Esophagus squamous epithelium (tissue), 5 donors: ENCODE measurements around the gene SLC46A2. TPM values are rescaled to one million over a fixed set of nuclear protein-coding genes. Genes with fewer than 3 reads are reported as not detected.

ENCODE experiments used
- DNase-seq: peaks from one replicate; lab custom pipeline; 2025; lab: John Stamatoyannopoulos, UW
- H3K27ac ChIP-seq, 4 donors: fragments of 200-600 bp; sonication (generic); one replicate each; pipeline ENCODE4 v1.5.1; 2016 to 2019; ENCODE audit warnings: mild to moderate bottlenecking in 1 of 4
- H3K27me3 ChIP-seq, 4 donors: fragments of 200-600 bp; sonication (generic); 1 replicate in 3 of 4; 2 replicates in 1 of 4; pipeline versions ENCODE4 v1.5.1 to v1.6.0; 2017 to 2021; ENCODE audit warnings: antibody characterized with exemption in 1 of 4
- H3K36me3 ChIP-seq, 3 donors: fragments of 200-600 bp; sonication (generic); one replicate each; pipeline ENCODE4 v1.5.1; 2016 to 2019
- H3K4me1 ChIP-seq, 3 donors: fragments of 200-600 bp; sonication (generic); one replicate each; pipeline ENCODE4 v1.5.1; 2017 to 2019
- H3K4me3 ChIP-seq, 4 donors: fragments of 200-600 bp; sonication (generic); 1 replicate in 3 of 4; 2 replicates in 1 of 4; pipeline ENCODE4 v1.5.1; 2016 to 2019; ENCODE audit warnings: mild to moderate bottlenecking in 2 of 4, moderate library complexity in 1 of 4
- H3K9me3 ChIP-seq, 3 donors: fragments of 200-600 bp; sonication (generic); one replicate each; pipeline ENCODE4 v1.5.1; 2016 to 2019
- CTCF ChIP-seq, 6 experiments: fragments of 450-650 bp in 4 of 6; fragments of 200-600 bp in 2 of 6; sonication (generic) in 2 of 6; IDR thresholded peaks; one replicate each; pipeline ENCODE4 v1.5.1; 2016 to 2019; ENCODE audit warnings: antibody characterized with exemption in 6 of 6, mild to moderate bottlenecking in 4 of 6, moderate library complexity in 4 of 6
- POLR2A ChIP-seq, 4 donors: fragments of 450-650 bp; IDR thresholded peaks; one replicate each; pipeline ENCODE4 v1.6.1; 2017; ENCODE audit warnings: antibody characterized with exemption in 4 of 4, mild to moderate bottlenecking in 4 of 4, moderate library complexity in 3 of 4
- WGBS, 2 donors: methylation state at CpG; one replicate each; pipeline ENCODE4 v1.1.5; 2018; 5-methylcytosine and 5-hydroxymethylcytosine counted together
- intact Hi-C: fragments of 100-400 bp; cut with DNase I; formaldehyde crosslinking; loops from one replicate; pipeline ENCODE4 v1.15.0; 2022
- total RNA-seq, 4 donors: library from RNA; depleted of rRNA; stranded (reverse); fragments of >200 nt; gene quantifications; one replicate each; pipeline ENCODE4 v1.1.0, GENCODE V29; 2016
- donor health status: DM: yes; HTN: yes; CAD: no.

The SLC46A2 gene
- total RNA-seq, 4 donors from 2014 or later: 0.09 to 1.6 (median 0.57) TPM

GRCh38 chr9:112884101-112884500, 6.6 kb downstream of the SLC46A2 start:
- Histone ChIP-seq H3K4me3 (no peak overlapping the region), H3K4me1 (peaks cover 0 to 27% (median 0%) of the 10 kb centered on the region in 3 donors), H3K27ac (peak overlapping the region in 1 of 4 donors; percentile 63), H3K9me3 (no peaks in the 10 kb centered on the region), H3K36me3 (peaks cover 0 to 4% (median 0%) of the 10 kb centered on the region in 3 donors), H3K27me3 (peaks cover 0 to 4% (median 0%) of the 10 kb centered on the region in 4 donors)
- TF ChIP-seq POLR2A (IDR thresholded peaks at IDR 0.05) (no peak), CTCF (IDR thresholded peaks at IDR 0.05) (no peak)
- 22 to 28% methylated on average over 4 to 6 of the region's 6 CpGs for WGBS, 2 donors
- intact Hi-C loops: no loop called here
- no peak for DNase-seq

- H3K4me1 ChIP-seq: peaks cover 0 to 27% (median 0%) of the 10 kb centered on the region in 3 donors
- H3K27ac ChIP-seq: peak overlapping the region in 2 of 4 donors; percentile 41 to 60
- WGBS, 2 donors: 72 to 79% methylated on average over 5 to 7 of the region's 7 CpGs
- no peaks in the 10 kb centered on the region for H3K9me3 ChIP-seq
- no peak overlapping the region for H3K4me3 ChIP-seq
- DNase-seq: no peak
- intact Hi-C loops: no loop called here
- TF ChIP-seq CTCF (IDR thresholded peaks at IDR 0.05): no peak
- TF ChIP-seq POLR2A (IDR thresholded peaks at IDR 0.05): no peak
- no peaks in the 10 kb centered on the region for H3K27me3 ChIP-seq
- H3K36me3 ChIP-seq: peaks cover 0 to 25% (median 0%) of the 10 kb centered on the region in 3 donors
Measured at GRCh38 chr9:112881331-112881730, 9.3 kb downstream of the SLC46A2 start.

- WGBS, 2 donors: 94 to 100% methylated on average over 1 of the region's 1 CpG
- Histone ChIP-seq H3K27me3 (no peaks in the 10 kb centered on the region), H3K36me3 (peaks cover 0 to 30% (median 0%) of the 10 kb centered on the region in 3 donors), H3K4me3 (no peak overlapping the region), H3K4me1 (peaks cover 0 to 27% (median 0%) of the 10 kb centered on the region in 3 donors), H3K27ac (no peak overlapping the region), H3K9me3 (no peaks in the 10 kb centered on the region)
- no peak for DNase-seq
- intact Hi-C loops: no loop called here
- TF ChIP-seq CTCF (IDR thresholded peaks at IDR 0.05): no peak
- TF ChIP-seq POLR2A (IDR thresholded peaks at IDR 0.05): no peak
Measured at GRCh38 chr9:112880650-112881049, 10.0 kb downstream of the SLC46A2 start.

- DNase-seq: no peak
- Histone ChIP-seq H3K27me3 (no peaks in the 10 kb centered on the region), H3K4me1 (peaks cover 0 to 11% (median 0%) of the 10 kb centered on the region in 3 donors), H3K9me3 (no peaks in the 10 kb centered on the region), H3K36me3 (peaks cover 0 to 33% (median 0%) of the 10 kb centered on the region in 3 donors), H3K27ac (no peak overlapping the region), H3K4me3 (no peak overlapping the region)
- intact Hi-C loops: no loop called here
- TF ChIP-seq POLR2A (IDR thresholded peaks at IDR 0.05) (no peak), CTCF (IDR thresholded peaks at IDR 0.05) (no peak)
- 64 to 68% methylated on average over 2 of the region's 2 CpGs for WGBS, 2 donors
Measured at GRCh38 chr9:112878752-112879151, 11.9 kb downstream of the SLC46A2 start.

GRCh38 chr9:112873773-112874405, 16.8 kb downstream of the SLC46A2 start:
- Histone ChIP-seq H3K4me1 (peaks cover 0 to 15% (median 0%) of the 10 kb centered on the region in 3 donors), H3K27ac (no peak overlapping the region), H3K27me3 (no peaks in the 10 kb centered on the region), H3K36me3 (peaks cover 0 to 49% (median 0%) of the 10 kb centered on the region in 3 donors), H3K9me3 (no peaks in the 10 kb centered on the region), H3K4me3 (no peak overlapping the region)
- intact Hi-C loops: no loop called here
- no peak for TF ChIP-seq POLR2A (IDR thresholded peaks at IDR 0.05)
- no peak for TF ChIP-seq CTCF (IDR thresholded peaks at IDR 0.05)
- no peak for DNase-seq
- WGBS, 2 donors: 87 to 88% methylated on average over 3 to 4 of the region's 4 CpGs
